ENCODE data around the gene SEC31B.

GRCh38 chr10:100468322-100468721, 51.3 kb downstream of the SEC31B start:
- TF ChIP-seq CTCF (IDR thresholded peaks at IDR 0.05) (no peak), POLR2A (IDR thresholded peaks at IDR 0.05) (no peak), EP300 (IDR thresholded peaks at IDR 0.05) (no peak), POLR2AphosphoS5 (IDR thresholded peaks at IDR 0.05) (no peak)

Data from suprapubic skin (tissue), 4 donors.